NCI-H1092 (cell line): ENCODE data around the gene MTR.
A peak's percentile ranks its signal among the peaks of the same experiment; 100 is the strongest.

Experiments used
- DNase-seq: peaks from one replicate; lab custom pipeline; 2025; lab: John Stamatoyannopoulos, UW

MTR gene

DNA sequence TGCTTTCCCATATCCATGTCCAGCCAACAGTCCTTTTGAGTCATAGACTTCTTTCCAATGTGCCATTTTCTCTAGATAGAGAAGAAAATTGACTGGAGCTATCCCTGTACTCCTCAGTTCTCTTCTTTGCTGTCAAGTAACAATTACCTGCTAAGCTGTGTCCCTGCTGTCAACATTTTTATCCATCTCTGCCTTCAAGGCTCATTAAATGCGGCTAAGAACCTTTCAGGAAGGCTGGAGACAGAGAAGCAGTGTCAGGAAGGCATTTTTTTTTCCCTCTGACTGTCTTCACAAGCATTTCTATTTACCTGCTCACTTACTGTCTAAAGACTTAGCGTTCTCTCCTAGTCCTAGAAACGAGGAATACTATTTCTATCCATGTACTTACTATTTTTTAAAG, 69.1 kb downstream of the MTR start:
- no peak for DNase-seq

DNA sequence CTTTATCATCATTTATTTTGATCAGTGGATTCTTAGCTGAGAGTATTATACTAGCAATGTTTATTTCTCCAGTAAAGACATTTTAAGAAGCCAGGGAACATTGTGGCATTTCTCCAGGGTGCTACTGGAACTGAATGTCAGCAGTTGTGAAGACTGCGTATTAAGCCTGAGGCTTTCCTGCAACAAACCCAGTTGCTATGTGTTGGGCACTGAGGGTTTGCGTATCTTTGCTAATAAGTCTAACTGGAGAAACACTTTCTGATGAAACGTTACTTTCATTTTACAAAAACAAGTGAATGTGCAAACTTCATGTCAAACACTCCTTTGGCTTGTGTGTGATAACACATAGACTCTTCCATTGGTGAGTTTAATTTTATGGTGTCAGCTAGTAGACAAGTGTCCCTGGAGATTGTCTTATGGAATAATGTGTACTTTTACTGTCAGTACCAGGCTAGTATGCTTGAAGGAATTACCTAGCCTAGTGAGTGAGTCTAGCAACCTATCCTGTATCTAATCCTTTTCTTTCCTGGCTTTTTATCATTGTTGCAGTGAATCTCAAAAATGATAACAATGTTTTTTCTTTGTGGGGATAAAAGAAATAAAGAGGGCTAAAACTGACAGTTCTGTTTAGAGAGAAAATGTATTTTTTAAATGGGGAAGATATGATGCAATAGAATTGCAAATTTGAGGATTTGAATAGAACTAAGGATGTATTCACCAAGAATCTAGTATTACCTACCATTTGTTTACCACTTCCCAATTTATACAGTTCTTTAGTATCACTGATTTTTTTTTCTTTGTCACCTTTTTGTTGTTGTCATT, 70.1 kb downstream of the MTR start:
- no peak for DNase-seq

DNA sequence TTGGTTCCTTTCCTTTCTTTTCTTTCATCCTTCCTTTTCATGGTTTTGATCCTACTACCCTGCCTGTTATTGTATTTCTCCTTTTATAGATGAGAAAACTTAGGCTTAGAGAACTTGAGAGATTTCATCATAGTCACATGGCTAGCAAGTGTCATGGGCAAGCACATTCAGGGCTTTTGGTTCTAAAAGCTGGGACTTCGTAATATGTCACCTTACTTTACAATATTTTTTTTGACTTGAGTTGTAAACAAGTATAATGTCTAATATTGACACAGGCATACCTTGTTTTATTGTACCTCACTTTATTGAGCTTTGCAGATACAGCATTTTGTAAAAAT, 70.7 kb downstream of the MTR start:
- no peak for DNase-seq

DNA sequence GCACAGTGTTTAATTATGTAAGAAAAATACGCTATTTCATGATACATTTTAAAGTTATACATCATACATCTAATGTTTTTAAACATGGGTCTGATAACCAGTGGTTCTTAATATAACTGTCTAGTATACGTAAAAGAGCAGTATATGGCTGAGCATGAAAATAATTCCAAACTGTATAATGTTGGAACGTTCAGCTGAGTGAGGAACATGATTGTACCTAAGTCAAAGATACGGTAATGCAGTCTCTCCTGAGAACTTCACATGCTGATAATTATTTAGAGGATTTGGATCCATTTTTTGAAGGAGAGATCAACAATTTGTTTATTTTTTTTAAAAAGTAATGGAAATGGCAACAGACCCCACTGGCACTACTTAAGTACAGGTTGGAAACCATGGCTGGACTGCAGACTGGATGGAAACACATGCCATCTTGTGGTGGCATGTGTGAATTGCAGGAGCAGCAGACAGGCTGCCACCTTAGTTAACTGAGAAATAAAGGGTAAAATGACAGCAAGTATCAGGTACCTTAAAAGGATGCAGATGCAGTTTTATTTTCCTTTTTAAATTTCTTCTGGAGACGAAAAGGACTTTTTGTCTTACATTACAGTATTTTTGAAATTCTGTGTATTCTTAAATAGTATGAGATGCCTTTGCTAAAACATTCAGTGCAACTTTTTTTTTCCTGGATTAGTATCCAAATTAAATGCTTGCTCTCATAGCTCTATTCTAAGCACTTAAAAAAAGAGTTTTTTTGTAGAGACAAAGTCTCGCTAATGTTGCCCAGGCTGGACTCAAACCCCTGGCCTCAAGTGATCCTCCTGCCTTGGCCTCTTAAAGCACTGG, 73.8 kb downstream of the MTR start:
- no peak for DNase-seq

DNA sequence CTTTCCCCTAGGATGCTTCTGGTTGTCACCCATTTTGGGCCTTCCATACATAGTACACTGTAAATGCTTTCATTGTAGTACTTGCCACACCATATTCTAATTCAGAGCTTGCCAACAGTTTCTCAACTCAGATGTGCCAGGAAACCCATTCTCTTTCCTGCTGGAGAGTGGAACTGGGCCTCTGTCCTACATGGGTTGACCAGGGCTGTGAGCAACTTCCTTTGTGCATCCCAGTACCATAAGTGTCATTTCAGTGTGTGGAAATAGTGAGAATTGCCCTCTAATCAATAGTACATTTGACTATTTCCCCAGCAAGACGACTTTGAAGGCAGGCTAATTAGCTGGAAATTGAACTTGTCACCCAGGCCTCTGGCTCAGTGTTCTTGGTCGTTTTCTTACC, 74.8 kb downstream of the MTR start:
- no peak for DNase-seq

DNA sequence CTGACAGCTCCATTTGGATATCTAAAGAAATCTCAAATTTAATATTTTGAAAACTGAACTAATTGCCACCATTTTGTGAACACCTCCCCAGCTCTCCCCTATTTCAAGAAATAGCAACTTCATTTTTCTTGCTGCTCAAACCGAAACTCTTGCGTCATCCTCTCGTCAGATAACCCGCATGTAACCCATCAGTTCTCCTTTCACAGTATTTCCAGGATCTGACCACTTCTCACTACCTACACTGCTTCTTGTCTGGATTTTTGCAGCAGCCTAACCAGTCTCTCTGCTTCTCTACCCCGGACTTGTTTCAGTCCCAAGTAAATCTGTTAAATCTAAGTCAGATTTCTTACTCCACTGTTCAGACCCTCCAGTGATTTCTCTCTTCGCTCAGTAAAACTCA, 75.6 kb downstream of the MTR start:
- no peak for DNase-seq

DNA sequence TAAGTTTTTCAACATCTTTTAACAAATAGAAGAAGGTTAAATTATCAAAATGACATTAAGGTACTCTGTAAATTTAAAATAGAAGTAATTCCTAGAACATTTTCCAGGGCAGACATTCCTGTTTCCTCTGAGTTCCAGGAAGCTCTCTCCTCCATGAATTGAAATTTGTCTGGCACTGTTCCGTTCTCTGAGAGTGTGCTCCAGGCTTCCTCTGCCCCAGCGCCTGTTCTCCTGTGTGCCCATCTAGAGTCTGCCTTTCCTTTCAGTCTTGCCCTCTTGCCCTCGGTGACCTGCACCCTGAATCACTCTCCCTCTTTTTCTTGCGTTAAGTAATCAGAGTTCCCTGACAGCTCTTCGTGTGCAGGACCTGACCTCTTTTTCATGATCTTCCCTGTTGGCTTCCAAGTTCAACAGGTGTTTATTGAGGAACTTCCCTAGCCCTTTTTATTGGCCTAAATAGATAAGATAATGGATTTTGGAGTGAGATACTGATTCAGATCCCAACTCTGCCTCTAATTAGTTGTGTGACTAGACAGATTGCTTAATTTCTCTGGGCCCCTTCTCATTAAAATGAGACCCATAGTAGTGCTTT, 77.1 kb downstream of the MTR start:
- DNase-seq: no peak

DNA sequence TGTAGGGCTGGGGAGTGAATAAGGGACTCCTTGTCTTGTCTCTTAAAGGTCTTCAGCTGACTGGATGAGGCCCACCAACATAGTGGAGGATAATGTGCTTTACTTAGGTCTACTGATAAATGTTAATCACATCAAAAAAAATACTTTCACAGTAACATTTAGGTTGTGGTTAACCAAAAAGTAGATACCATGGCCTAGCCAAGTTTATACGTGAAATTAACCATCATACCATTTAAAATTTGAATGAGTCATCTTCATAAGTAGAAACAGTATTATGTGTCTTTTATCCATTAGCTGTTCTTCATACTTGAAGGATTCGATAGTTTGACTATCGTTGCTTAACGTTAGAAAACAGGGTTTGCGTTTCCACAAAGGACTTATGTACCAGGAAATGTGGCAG, 80.9 kb downstream of the MTR start:
- no peak for DNase-seq

DNA sequence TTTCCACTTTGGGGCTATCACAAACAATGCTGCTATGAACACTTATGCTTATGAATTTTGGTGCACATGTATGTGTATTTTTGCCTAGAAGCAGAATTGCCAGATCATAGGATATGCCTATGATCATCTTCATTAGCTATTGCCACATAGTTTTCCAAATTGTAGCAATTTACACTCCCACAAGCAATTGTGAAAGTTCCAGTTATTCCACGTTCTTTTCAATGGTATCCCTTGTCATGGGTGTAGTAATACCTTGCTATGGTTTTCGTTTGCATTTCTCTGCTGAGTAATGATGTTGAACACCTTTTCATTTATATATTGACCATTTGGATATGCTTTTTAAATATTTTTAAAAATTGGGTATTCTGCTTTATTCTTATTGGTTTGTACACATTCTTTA, 82.6 kb downstream of the MTR start:
- DNase-seq: no peak

DNA sequence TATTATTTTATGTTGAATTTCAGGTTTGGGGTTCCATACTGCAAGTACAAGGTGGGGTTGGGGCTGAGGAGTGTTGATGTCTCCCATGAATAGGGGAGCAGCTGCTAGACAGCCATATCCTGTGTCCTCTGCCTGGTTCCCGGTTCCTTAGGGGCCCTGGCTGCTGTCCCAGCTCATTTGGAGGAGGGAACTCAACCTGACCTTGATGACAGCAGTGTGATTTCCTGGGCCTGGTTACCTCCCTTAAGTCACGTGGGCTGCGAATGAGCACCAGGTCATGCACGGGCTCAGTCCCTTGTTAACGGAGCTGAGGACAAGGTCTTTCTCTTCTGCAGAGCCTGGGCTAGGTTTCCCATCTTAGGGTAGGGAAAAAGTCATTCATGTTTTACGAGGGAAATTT, 85.1 kb downstream of the MTR start:
- no peak for DNase-seq

DNA sequence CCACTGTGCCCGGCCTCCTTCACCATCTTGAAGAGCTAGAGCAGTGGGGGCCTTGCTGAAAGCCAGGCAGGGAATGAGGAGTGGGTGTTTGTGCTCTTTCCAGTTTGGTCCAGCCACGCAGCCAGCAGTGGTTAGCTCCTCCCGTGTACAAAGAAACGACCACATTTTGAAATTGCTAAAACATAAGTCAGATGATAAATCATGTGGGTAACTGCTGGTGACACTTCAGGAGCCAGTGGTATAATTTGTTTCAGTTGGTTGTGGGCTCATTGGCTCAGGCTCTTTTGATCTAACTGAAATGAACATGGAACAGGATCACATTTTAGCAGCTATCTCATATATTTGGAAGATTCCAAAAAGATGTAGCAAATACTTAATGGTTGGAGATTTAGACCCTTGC, 87.6 kb downstream of the MTR start:
- no peak for DNase-seq

DNA sequence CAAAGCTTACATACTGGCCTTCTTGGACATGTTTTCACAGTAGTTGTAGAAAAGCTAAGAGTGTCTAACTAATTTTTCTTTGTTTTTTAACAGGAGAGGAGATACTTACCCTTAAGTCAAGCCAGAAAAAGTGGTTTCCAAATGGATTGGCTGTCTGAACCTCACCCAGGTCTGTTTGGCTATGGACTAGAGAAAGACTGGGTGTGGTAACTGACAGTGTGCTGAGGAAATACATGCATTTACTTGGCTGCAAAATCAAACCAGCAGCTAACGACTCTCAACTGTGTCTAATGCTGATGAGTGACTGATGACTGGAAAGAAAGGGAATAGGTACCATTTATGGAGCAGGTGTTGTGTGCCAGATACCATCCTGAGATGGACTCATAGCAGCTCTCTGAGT, 91.1 kb downstream of the MTR start:
- DNase-seq: no peak

DNA sequence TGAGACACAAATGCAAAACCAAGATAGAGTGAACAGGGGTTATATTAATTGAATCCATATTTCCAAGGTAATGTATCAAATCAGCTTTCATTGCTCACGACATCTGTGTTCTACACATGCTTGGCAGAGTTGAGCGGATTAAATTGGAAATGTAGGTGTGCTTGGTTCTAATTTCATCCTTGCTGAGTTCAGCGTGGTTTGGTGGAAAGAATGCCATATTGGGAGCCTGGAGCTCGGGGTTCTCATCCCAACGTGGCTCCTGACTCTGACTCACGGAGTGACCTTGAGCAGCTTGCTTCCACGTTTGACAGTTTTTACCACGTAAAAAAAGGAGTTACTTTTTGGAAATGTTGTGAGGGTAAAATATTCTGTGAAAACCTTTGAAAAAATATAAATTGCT, 92.0 kb downstream of the MTR start:
- no peak for DNase-seq

DNA sequence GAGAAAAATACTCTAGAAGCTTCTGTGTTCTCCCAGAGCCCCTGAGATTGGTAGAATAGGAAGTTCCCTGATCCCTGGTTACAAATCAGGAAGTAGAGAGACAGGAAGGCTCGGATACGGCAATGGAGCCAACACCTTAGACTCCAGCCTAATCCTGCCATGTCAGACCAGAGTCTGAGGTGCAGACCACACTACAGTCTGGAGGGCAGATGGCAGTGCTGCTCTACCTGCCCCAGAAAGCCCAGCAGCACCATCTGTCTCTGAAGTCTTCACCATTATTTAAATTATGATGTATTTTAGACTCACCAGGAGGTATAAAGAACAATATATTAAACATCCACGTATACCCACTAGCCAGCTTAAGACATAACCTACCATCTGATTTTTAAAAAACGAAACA, 93.0 kb downstream of the MTR start:
- no peak for DNase-seq

DNA sequence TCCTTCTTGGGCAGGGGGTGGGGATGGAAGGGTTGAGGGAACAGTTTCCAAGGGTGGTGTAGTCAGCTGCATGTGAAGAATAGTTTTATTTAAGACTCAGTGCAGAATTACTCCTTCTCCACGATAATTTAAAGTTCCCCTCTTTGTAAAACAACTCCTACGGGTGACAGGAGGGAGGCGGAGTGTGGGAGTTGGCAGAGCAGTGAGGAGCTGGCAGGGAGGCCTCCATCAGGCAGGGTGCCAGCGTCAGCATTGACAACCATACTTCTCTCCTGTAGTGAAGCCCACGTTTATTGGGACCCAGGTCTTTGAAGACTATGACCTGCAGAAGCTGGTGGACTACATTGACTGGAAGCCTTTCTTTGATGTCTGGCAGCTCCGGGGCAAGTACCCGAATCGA, 93.8 kb downstream of the MTR start:
- DNase-seq: peak; percentile 30

DNA sequence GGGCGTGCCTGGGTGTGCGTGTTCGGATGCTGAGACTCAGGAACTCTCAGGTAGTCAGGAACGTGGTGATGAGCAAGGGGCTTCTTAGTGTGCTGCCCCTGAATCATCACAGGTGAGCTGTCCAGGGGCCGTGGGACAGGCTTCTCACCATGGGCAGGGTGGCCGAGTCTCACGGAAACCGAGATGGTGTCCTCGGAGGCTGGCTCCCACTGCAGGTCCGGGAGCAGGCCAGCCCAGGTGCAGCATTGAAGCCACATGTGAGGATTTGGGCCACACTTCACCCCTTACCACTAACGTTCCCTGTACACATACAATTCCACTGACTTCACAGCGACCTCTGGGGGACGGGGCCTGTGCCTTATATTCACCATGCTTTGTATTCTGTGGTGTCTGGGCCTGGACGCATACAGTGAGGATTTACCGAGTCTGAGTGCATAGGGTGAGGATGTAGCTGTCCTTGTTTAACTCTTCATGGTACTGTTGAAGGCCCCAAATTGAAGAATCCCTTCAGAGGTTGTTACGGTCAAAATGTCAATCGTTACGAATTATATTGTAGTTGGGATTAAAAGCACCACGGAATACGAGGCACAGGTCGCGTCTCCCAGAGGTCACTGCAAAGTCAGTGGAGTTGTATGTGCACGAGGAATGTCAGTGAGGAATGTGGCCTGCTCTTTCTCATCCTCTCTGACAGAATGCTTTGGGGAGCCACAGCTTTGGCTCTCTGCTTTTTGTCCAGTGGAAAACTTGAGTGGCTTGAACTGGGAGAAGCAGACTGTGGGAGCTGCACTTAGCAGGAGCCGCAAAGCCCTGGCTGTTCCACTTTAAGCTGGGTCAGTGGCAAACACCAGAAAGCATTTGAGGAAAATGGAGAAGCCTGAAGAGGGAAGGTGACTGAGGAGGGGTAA, 95.3 kb downstream of the MTR start:
- no peak for DNase-seq

DNA sequence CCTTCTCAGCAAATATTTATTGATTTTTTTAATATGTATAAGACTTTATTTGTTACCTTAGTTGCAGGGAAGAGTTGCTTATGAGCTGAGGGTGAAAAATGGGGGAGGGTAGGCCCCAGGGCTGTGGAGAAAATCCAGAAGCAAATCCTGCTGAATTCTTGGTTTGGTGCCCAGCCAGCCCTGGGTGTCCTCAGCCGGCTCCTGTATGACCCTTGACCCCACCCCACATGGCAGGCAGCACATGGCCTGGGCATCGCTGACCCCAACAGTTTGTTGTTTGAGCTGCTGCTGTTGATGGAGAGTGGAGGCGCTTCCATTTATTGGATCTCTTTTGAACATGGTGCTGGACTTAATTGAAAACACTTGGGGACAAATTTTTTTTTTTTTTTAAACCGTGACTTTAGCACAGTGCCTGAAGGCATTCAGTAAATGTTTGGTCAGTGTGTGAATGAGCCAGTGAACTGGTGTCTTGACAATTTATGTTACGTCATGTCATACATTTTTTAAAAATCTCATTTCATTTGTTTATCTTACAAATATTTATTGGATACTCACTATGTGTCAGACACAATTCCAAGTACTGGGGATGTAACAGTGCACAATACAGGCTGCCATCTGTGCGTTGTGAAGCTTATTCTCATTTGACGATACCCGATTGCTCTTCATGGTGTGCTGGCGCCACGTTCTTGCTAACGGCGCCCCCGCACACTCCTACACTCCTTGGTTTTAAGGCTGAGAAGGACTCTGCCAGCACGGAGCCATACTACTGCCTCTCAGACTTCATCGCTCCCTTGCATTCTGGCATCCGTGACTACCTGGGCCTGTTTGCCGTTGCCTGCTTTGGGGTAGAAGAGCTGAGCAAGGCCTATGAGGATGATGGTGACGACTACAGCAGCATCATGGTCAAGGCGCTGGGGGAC, 98.8 kb downstream of the MTR start:
- DNase-seq: no peak

DNA sequence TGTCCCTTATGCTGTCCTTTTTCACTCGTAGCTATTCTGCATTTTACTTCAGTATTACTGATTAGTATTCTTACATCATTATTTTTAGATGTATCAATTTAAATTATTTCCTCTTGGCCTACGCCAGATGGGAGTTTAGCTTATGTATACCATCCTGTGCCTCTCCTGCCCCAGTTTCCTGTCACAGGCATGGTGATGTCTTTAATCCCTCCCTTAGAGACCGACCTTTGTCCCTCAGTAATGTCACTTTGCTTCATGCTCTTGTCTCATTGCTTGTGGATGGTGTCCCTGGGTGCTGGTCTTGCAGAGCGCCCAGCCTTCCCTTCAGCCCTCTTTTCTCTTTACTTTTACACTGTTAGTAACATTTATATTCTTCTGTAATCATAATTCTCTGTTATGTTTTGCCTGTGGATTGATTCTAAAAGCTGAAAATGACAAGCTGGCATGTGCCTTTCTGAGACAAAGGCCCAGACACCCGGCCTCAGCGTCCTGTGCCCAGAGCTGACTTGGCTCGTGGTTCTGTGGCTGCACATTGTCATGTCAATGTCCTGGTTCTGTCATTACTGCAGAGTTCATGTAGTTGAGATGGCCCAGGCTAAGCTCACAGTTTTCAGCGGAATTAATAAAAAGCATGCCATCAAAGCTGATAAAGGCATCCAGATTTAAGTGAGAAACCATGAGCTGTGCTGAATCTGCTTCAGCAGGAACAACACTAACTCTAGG, 100.7 kb downstream of the MTR start:
- no peak for DNase-seq

DNA sequence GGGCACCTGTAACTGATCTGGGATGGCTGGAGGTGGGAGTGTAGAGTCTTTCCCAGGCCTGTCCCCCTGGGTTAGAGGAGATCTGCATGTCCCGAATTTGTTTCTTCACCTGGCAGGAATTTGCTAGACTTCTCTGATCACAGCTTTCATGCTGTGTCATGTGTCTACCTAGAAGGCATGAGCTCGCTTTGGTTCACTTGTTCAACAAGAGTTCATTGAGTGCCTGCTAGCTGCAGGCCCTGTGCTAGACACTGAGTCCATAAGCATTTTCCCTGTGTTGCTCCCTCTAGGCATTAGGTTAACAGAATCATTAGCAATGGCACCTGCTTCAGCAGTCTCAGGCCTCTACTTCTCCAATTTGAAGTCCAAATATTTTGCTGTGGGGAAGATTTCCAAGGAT, 101.6 kb downstream of the MTR start:
- DNase-seq: no peak
